ENCODE data around the gene PLA2G4D. TPM values are rescaled to one million over a fixed set of nuclear protein-coding genes. Genes with fewer than 3 reads are reported as not detected.
A peak's percentile ranks its signal among the peaks of the same experiment; 100 is the strongest.
"Not testable (repeated sequence)": the region's sequence is repeated elsewhere in the genome, so short reads cannot be mapped to it uniquely, and the experiment has no call there.

The PLA2G4D gene
- total RNA-seq, 1 donor from 2014 or later: 0.17 TPM

- DNase-seq: no peak
Observed at GRCh38 chr15:42121682-42122081, 27.3 kb upstream of the PLA2G4D start.

DNA sequence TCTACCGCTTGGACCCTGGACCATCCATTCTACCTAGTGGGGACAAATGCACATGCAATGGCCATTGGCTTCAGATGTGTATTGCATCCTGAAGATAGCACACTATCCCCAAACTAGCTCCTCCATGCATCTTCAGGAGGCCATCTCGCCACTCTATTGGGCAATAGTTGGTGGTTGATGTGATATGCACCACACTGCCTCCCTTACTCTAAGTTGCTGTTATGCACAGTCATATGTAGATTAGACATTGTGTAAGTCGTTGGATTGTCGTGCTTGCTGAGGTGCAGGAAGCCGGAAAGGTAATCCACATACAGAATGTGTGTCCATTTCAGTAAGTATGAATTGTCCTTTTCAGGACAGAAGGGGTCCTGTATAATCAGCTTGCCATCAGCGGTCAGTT, 26.7 kb upstream of the PLA2G4D start:
- no peak for DNase-seq

DNA sequence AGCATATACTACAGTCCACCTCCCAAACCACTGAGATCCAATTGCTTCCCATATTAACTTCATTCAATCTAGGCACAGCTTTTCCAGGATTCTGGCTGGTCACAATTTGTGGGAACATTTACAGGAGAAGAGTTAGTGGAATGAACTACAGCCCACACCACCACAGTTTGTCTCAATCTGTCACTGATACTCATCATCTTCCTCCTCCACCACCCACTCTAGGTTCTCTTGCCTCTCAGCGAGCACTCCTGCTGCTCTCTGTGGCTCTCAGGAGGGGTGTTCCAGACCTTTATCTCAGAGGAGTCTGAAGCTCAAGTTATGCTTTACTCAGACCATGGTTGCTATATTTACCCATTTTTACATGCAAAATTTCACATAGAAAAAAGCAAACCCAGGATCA, 25.9 kb upstream of the PLA2G4D start:
- DNase-seq: no peak

DNA sequence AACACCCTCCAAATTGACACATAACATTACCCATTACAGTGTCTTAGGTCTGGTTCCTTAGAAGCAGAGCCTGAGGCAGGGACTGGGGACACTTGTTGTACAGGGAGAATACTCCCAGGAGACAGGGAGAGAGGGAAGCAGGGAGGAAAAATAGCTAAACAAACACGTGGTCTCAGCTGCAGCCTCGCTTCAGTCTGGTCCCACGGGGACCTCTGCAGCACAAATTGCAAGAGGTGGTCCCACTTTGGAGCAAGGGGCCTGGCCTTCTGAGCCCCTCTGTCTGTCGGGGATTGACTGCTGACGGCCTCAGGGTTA, 25.0 kb upstream of the PLA2G4D start:
- no peak for DNase-seq

DNA sequence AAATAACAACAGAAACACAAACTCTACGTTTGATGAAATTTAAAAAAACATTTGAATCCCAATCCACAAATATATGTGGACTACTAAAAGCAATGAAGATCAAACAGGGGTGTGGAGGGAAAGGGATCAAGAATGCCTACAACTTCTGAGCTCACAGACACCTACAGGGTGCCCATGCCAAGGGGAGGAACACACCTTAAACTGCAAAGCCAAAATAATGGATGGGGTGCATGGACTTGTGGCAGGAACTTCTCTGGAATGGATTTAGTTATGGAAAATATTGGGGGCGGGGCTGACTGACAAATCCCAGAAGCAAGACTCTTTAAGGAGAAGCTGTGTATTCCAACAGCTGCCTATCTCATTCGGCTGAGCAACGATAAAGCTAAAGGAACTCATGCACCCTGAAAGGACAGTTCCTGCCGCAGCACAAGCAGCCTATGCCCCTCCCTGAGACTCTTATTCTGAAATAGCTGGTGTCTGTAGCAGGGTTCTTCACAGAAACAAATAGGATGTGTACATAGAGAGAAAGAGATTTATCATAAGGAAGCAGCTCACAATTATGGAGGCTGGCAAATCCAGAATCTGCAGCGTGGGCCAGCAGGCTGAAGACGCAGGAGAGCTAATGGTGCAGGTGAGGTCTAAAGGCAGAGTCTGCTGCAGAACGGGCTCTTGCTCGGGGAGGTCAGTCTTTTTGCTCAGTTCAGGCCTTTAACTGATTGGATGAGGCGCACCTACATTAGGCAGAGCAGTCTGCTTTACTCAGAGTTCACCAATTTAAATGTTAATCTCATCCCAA, 24.5 kb upstream of the PLA2G4D start:
- DNase-seq: no peak

DNA sequence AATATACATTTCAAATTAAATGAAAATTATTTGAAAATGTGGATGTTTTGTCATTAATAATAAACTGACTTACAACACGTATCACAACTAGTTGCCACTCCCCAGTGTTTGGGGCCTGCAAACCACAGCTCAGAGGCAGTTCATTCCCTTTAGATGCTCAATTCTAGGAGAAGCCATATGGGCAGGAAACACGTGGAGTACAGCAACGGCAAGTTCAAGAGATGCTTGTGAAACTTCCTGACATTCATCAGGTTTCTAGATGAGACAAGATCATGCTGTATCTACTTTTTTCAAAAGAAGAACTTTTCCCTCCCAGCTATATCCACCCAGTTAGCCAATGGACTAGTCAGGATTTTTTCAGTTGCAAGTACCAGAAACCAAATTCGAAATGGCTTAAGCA, 17.6 kb upstream of the PLA2G4D start:
- no peak for DNase-seq

DNA sequence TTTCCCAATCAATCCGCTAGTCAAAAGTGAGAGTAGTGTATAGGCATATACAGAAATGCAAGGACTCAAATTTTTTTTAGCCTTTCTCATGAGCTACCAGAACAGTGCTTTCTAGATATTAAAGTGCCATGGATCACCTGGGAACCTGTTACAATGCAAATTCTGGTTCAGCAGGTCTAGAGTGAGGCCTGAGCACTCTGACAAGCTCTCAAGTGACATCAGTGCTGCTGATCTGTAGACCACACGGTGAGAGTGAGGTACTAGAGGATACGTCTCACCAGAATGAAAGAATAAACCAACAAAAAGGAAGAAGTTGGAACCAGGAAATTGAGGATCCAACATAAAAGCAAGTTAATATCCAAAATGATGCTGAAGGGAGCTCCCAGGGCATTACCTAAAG, 16.0 kb upstream of the PLA2G4D start:
- no peak for DNase-seq

- no peak for DNase-seq
Observed at GRCh38 chr15:42108806-42109205, 14.4 kb upstream of the PLA2G4D start.

GRCh38 chr15:42108189-42108588, 13.8 kb upstream of the PLA2G4D start:
- no peak for DNase-seq

- DNase-seq: peak; percentile 46
Observed at GRCh38 chr15:42107473-42107872, 13.1 kb upstream of the PLA2G4D start.

DNA sequence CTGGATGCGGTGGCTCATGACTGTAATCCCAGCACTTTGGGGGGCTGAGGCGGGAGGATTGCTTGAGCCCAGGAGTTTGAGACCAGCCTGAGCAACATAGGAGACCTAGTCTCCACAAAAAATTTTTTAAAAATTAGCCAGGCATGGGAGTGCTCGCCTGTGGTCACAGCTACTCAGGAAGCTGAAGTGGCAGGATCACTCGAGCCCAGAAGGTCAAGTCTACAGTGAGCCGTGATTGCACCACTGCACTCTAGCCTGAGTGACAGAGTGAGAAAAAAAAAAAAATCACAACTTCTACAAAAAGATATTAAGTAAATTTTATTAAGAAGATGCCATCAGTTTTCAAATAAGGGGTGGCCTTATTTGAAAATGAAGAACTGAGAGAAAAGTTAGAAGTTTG, 11.9 kb upstream of the PLA2G4D start:
- DNase-seq: no peak

DNA sequence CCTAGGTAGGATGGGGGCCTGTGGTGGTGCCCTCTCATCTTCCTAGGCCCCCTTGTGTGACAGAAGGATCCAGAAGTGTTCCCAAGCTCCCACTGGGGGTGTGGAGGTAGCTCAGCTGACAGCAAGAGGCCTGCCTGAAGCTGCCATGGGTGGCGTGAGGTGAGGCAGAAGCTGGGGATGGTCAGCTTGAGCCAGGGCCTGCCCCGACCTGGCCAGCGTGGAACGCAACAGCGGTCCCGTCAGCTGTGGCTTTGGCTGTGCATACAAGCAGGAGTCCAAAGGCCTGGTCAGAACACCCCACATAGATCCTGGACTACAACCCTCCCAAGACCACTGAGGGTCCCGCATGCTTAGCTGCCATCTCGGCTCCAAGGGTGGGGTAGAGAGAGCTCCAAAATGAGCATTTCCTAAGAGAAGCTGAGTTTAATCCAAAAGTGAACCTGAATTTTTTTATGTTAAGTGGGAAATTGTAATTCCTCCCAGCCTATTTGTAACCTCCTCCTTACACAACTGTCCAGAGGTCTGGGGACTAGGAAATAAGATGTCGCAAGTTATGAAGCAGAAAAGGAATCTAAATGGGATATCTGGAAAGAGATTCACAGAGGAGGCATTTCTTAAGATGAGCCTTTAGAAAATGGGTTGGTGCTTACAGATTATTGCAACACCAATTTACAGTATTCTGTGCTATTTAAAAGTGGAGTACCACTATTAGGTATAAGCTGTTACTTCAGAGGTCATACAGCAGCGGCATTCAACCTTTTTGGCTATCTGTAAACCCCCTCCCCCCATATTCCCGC, 9.9 kb upstream of the PLA2G4D start:
- DNase-seq: no peak

DNA sequence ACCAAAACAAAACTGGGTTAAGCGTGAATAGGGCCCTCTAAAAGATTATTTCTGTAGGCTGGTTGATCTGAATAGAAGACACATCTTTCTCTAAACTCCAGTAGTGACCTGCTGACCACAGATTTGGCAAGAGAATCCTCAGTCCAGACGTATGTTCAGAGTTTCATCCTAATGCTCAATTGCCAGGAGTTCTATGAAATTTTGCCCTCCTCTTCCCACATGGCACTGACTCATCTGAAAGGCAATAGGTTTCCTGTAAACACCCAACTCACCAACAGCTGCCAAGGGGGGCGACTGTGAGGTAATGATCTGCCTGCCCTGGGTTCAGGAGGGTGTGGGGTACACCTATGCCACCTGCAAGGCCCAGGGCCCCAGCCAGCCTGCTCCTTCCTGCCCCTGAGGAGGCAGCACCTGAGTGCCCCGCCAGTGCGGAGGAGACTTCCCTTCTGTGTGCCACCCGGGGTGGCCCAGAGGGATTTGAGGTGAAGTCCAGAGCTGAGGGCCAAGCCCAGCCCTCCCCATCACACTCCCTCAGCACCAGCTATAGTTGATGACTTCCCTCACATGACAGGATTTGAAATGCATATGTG, 8.4 kb upstream of the PLA2G4D start:
- peak; percentile 58 for DNase-seq

DNA sequence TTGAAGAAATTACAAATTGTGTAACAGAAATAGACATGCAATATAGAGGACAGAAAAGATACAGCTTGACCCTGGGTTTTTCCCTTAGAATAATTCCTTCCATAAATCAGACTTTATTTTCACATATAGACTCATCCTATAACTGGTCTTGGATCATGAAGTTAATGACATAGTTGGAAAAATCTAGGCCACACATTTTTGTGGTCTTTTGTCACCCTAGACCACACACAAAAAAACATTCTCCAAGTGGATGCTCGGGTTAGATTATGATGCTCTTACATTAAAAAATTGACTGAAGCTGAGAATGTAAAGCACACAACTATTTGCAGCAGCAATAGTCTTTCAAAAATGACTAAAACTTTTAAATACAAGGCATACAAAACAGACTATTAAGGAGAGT, 7.5 kb upstream of the PLA2G4D start:
- DNase-seq: no peak

- DNase-seq: peak; percentile 58
Observed at GRCh38 chr15:42100021-42100800, 5.8 kb upstream of the PLA2G4D start.

- no peak for DNase-seq
Observed at GRCh38 chr15:42097018-42097417, 2.7 kb upstream of the PLA2G4D start.

DNA sequence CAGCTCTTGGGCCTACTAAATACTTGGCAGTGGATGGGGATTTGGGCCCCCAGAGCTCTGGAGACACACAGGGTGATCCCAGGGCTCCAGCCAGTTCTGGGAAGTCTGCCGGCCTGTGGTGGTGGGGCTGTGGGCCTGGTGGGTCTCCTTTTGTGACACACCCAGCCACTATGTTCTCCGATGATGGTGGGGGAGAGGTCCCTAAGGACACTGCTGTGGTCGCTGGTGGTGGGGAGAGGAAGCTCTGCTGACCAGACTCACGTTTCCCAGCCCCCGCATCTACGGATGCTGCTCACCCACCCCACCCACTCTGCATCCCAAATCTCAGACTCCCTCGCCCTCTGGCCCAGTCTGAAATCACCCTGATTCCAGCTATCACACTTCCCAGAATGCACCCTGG, 396 bp downstream of the PLA2G4D start:
- DNase-seq: no peak

DNA sequence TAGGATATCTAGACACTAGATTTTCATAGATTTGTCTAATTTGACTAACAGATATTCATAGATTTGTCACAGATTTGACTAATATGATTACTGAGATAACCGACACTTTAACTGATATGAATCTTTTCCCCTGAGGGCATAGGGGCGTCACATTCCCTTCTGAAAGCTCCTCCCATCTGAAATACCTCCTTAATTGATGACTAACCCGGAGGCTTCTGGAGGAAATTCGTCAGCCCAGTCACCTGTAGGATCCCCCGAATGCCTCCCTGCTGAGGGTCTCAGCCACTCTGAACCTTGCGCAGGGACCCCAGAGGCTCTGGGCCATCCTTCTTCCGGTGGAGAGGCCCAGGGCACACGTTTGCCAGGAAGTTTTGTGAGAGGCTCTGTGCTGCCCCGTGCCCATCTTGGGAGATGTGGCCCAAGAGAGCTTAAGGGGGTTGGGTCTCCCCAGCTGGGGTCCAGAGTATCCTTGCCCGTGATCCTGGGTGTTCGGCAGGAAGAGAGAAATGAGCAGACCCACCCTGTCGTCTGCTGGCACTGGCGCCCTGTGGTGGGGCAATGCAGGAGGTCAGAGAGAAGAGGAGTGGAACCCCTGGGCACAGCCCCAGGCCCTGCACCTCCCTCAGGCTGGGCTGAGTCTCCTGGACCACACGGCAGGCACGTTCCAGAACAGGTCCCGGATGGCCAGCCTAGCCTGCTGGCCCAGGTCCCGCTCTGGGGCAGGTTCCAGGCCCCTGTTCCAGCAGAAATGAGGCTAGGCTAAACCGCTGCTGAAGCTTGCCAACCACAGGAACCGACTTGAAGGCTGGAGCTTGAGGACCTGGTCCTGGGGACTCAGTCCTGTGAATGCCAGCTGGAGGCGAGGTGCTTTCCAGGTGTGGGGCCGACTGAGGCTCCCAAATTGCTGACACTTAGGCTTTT, 1.7 kb downstream of the PLA2G4D start:
- DNase-seq: no peak

DNA sequence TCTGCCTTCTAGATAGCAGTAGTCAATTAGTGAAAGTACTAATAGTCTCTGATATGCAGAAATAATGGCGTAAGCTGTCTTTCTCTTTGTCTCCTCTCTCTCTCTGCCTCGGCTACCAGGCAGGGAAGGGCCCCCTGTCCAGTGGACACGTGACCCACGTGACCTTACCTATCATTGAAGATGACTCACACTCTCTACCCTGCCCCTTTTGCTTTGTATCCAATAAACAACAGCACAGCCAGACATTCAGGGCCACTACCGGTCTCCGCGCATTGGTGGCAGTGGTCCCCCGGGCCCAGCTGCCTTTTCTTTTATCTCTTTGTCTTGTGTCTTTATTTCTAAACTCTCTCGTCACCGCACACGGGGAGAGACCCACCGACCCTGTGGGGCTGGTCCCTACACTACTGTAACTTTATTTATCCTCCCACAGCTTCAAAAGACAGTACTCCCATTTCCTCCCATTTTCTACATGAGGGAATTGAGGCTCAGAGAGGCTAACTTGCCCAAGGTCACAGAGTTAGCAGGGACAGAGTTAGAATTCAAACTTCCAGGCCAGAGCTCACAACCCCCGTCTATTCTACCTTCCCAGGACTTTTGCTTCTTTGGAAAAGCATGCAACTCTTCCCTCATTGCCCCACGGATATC, 2.5 kb downstream of the PLA2G4D start:
- not testable (repeated sequence) for DNase-seq

GRCh38 chr15:42090781-42091180, 3.6 kb downstream of the PLA2G4D start:
- no peak for DNase-seq

DNA sequence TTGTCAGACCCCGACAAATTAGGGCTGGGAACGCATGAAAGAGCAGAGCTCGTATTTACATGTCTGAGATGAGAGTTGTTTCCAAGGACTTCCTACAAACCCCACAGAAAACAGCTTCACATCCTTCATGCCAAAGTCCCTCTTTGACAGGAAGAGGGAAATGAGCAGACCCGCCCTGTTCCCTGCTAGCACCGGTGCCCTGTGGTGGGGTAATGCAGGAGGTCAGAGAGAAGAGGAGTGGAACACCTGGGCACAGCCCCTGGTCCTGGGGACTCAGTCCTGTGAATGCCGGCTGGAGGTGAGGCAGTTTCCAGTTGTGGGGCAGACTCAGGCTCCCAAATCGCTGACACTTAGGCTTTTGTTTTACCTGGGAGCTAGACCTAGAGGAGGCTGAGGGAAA, 4.0 kb downstream of the PLA2G4D start:
- no peak for DNase-seq

All from dermis blood vessel endothelial cell (primary cell).